Neural cell (in vitro differentiated cells): ENCODE measurements around the gene TRAF2. TPM values are rescaled to one million over a fixed set of nuclear protein-coding genes. Genes with fewer than 3 reads are reported as not detected.

Experiments used
- H2AFZ ChIP-seq: fragments of 200-600, 300-800 bp; sonication (generic), shearing (Covaris generic); 2 replicates; pipeline ENCODE4 v1.6.0; 2014; ENCODE audit warnings: low read depth, mild to moderate bottlenecking, antibody characterized with exemption, low read length, moderate library complexity
- H3F3A ChIP-seq: fragments of 200-600 bp; shearing (Covaris generic); 2 replicates; pipeline ENCODE4 v1.6.1; 2016; ENCODE audit warnings: mild to moderate bottlenecking, moderate library complexity, mixed read lengths, antibody characterized with exemption, low read length; ENCODE audit not compliant: insufficient read depth, poor library complexity, severe bottlenecking
- H3K27ac ChIP-seq: fragments of 200-600, 300-800 bp; sonication (generic), shearing (Covaris generic); 2 replicates; pipeline ENCODE4 v1.5.1; 2014; ENCODE audit warnings: mild to moderate bottlenecking, low read length, moderate library complexity
- H3K27me3 ChIP-seq: fragments of 300-800, 200-600 bp; sonication (generic), shearing (Covaris generic); 2 replicates; pipeline ENCODE4 v1.6.0; 2014; ENCODE audit warnings: mild to moderate bottlenecking, low read depth, low read length, moderate library complexity; ENCODE audit not compliant: insufficient read depth
- H3K36me3 ChIP-seq: fragments of 300-800, 200-600 bp; sonication (generic), shearing (Covaris generic); 2 replicates; pipeline ENCODE4 v1.5.1; 2014; ENCODE audit warnings: mild to moderate bottlenecking, antibody characterized with exemption, low read length, moderate library complexity; ENCODE audit not compliant: insufficient read depth
- H3K4me2 ChIP-seq: fragments of 300-800, 200-600 bp; sonication (generic), shearing (Covaris generic); 2 replicates; pipeline ENCODE4 v1.6.0; 2014; ENCODE audit warnings: mild to moderate bottlenecking, low read length
- H3K4me3 ChIP-seq: fragments of 300-800, 200-600 bp; sonication (generic), shearing (Covaris generic); 2 replicates; pipeline ENCODE4 v1.5.1; 2014; ENCODE audit warnings: mild to moderate bottlenecking, low read length, moderate library complexity
- H3K79me2 ChIP-seq: fragments of 200-600 bp; shearing (Covaris generic); replicated peaks from 2 replicates; pipeline ENCODE4 v1.6.0; 2014; ENCODE audit warnings: mild to moderate bottlenecking, low read length, moderate library complexity; ENCODE audit not compliant: insufficient read depth
- H3K9ac ChIP-seq: fragments of 300-800, 200-600 bp; sonication (generic), shearing (Covaris generic); 2 replicates; pipeline ENCODE4 v1.6.1; 2016; ENCODE audit warnings: mild to moderate bottlenecking, low read length, mixed read lengths
- H3K9me2 ChIP-seq: fragments of 200-600 bp; shearing (Covaris generic); 2 replicates; pipeline ENCODE4 v1.6.1; 2016; ENCODE audit warnings: mild to moderate bottlenecking, low read length, mixed read lengths; ENCODE audit not compliant: insufficient read depth
- H3K9me3 ChIP-seq: fragments of 200-600, 300-800 bp; sonication (generic), shearing (Covaris generic); 2 replicates; pipeline ENCODE4 v1.6.1; 2016; ENCODE audit warnings: mild to moderate bottlenecking, mixed run types, low read length, moderate library complexity, mixed read lengths
- H4K20me1 ChIP-seq: fragments of 200-600 bp; shearing (Covaris generic); 2 replicates; pipeline ENCODE4 v1.6.1; 2016; ENCODE audit warnings: mild to moderate bottlenecking, mixed run types; ENCODE audit not compliant: insufficient read depth
- CTCF ChIP-seq: fragments of 450-650 bp; IDR thresholded peaks from 2 replicates; pipeline ENCODE4 v1.5.1; 2014; ENCODE audit warnings: antibody characterized with exemption, mild to moderate bottlenecking, moderate library complexity; ENCODE audit not compliant: poor library complexity, severe bottlenecking
- EP300 ChIP-seq: fragments of 450-650 bp; conservative IDR thresholded peaks from 2 replicates; pipeline ENCODE4 v1.6.1; 2014; ENCODE audit warnings: antibody characterized with exemption, mild to moderate bottlenecking, moderate library complexity; ENCODE audit not compliant: poor library complexity, severe bottlenecking
- EZH2 ChIP-seq: fragments of 200-600, 300-800 bp; shearing (Covaris generic), sonication (generic); IDR thresholded peaks from 2 replicates; pipeline ENCODE4 v1.6.1; 2014; ENCODE audit warnings: antibody characterized with exemption, low read length, borderline replicate concordance, mild to moderate bottlenecking; ENCODE audit not compliant: insufficient read depth, poor library complexity, severe bottlenecking
- MXI1 ChIP-seq: fragments of 450-650 bp; conservative IDR thresholded peaks from 2 replicates; pipeline ENCODE4 v1.6.1; 2014; ENCODE audit warnings: antibody characterized with exemption, mild to moderate bottlenecking; ENCODE audit not compliant: poor library complexity, severe bottlenecking
- POLR2AphosphoS5 ChIP-seq: IDR thresholded peaks from 2 replicates; pipeline ENCODE4 v1.6.1; 2012
- RAD21 ChIP-seq: fragments of 450-650 bp; conservative IDR thresholded peaks from 2 replicates; pipeline ENCODE4 v1.6.1; 2014; ENCODE audit warnings: antibody characterized with exemption, mild to moderate bottlenecking, moderate library complexity
- REST ChIP-seq: IDR thresholded peaks from 2 replicates; pipeline ENCODE4 v1.6.1; 2012; ENCODE audit warnings: borderline replicate concordance
- SMC3 ChIP-seq: fragments of 450-650 bp; conservative IDR thresholded peaks from 2 replicates; pipeline ENCODE4 v1.6.1; 2014; ENCODE audit warnings: antibody characterized with exemption, mild to moderate bottlenecking, moderate library complexity; ENCODE audit not compliant: poor library complexity
- TAF1 ChIP-seq: IDR thresholded peaks from 2 replicates; pipeline ENCODE4 v1.6.1; 2012; ENCODE audit warnings: low read depth
- polyA plus RNA-seq: library from polyadenylated mRNA; depleted of rRNA; stranded (reverse); fragments of >200 nt; gene quantifications from 2 replicates; pipeline ENCODE4 v1.2.3, GENCODE V29; 2014

Gene TRAF2
- polyA plus RNA-seq, 1 donor from 2014 or later = 14.6 TPM

GRCh38 chr9:136847088-136847825, 39.1 kb upstream of the TRAF2 start:
- Histone ChIP-seq H3K9me2 (no peaks in the 10 kb centered on the region), H3K27me3 (no peaks in the 10 kb centered on the region), H3K27ac (peak overlapping the region; percentile 81), H3K9ac (peak overlapping the region; percentile 68), H3K36me3 (no peaks in the 10 kb centered on the region), H3K9me3 (no peaks in the 10 kb centered on the region), H2AFZ (no peak overlapping the region), H4K20me1 (no peaks in the 10 kb centered on the region), H3F3A (no peaks in the 10 kb centered on the region), H3K4me3 (peak overlapping the region; percentile 86), H3K79me2 (no peaks in the 10 kb centered on the region), H3K4me2 (no peak overlapping the region)
- TF ChIP-seq EZH2 = no peak
- TF ChIP-seq CTCF = no peak
- TF ChIP-seq RAD21 = no peak
- no peak for TF ChIP-seq REST
- TF ChIP-seq SMC3 = no peak
- no peak for TF ChIP-seq MXI1
- no peak for TF ChIP-seq TAF1
- TF ChIP-seq POLR2AphosphoS5 = no peak
- TF ChIP-seq EP300 = no peak

- H3K9ac ChIP-seq = peak overlapping the region; percentile 68
- no peaks in the 10 kb centered on the region for H3K9me3 ChIP-seq
- peak overlapping the region; percentile 86 for H3K4me3 ChIP-seq
- no peak overlapping the region for H2AFZ ChIP-seq
- H3K27ac ChIP-seq = peak overlapping the region; percentile 81
- H3F3A ChIP-seq = no peaks in the 10 kb centered on the region
- H3K27me3 ChIP-seq = no peaks in the 10 kb centered on the region
- no peaks in the 10 kb centered on the region for H3K79me2 ChIP-seq
- H4K20me1 ChIP-seq = no peaks in the 10 kb centered on the region
- TF ChIP-seq TAF1 (no peak), MXI1 (peak; percentile 36), SMC3 (no peak), REST (no peak), EZH2 (no peak), EP300 (no peak), RAD21 (no peak), CTCF (no peak), POLR2AphosphoS5 (peak; percentile 17)
- H3K36me3 ChIP-seq = no peaks in the 10 kb centered on the region
- peak overlapping the region; percentile 55 for H3K4me2 ChIP-seq
- no peaks in the 10 kb centered on the region for H3K9me2 ChIP-seq
Observed at GRCh38 chr9:136847826-136848392, 38.4 kb upstream of the TRAF2 start.
